DMS153 (cell line): Measurements from ENCODE around the gene CEP128.
A peak's percentile ranks its signal among the peaks of the same experiment; 100 is the strongest.

Experiments
- DNase-seq: peaks from one replicate; lab custom pipeline; 2025; lab: John Stamatoyannopoulos, UW

Gene CEP128

DNA sequence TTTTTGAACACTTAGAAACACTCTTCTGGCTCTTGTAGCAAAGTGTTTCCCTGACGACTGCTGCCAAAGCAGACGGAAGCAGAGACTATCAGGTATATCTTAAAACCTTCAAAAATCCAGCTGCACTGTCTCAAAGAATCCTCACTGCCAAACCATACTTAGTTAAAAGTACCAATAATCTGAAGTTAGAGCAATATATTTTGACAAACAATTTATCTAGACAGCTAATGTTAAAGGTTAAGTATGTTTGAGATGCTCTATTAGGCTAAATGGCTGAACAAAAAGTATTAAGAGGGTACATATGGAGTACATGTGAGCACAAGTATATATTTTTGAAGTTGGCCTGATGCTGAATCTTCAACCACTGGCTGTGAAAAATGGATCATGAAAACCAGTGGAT is 398.3 kb downstream of the CEP128 start:
- DNase-seq: no peak

DNA sequence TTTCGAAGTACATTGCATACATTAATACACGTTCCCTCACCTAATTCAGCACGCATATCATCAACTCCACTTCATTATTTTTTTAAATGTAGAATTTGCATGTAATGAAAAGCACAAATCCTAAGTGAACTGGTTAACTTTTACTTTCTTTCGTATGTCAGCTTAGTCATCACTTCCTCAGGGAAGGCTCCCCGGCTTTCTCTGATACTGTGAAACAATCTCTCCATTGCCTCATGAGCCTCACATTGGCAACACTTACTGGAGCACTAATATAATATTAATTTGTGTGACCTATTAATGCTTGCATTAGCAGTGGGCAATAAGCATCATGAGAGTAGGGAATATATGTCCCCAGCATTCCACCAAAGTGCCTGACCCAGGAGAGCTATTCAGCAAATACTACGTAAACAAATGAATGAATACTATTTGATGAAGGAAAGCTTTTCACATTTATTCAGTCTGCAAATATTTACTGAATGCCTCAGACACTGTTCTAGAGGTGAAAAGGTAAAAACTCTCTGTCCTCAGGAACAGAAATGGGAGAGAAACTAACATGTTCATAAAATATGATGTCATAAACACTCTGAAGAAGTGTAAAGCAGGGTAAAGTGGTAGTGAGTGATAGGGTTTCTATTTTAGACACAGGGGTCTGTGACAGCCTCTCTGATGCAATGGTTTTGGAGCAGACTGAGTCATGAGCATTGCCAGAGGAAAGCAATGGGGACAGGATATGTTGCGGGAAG is 402.7 kb downstream of the CEP128 start:
- DNase-seq: no peak

DNA sequence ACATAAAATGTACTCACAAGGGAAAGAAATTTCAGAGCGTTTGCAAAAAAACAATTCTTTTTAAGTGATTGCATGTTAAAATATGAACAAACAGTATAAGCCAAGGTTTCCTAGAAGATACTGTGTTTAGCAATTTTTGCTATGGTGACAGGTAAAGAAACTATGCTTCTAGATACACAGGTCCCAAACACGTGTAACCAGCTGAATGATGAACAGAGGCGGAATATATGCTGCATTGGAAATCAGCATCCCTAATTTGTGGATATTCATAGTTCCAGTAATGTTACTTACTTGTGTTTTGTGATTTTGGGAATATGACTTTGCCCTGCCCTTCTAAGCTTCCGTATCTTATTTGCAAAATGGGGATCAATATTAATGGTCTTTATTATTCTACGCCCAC is 403.9 kb downstream of the CEP128 start:
- DNase-seq: no peak

- DNase-seq: peak; percentile 8
Measured at GRCh38 chr14:80536456-80536855, 405.1 kb downstream of the CEP128 start.

GRCh38 chr14:80535171-80535570 is 406.4 kb downstream of the CEP128 start:
- DNase-seq: no peak

DNA sequence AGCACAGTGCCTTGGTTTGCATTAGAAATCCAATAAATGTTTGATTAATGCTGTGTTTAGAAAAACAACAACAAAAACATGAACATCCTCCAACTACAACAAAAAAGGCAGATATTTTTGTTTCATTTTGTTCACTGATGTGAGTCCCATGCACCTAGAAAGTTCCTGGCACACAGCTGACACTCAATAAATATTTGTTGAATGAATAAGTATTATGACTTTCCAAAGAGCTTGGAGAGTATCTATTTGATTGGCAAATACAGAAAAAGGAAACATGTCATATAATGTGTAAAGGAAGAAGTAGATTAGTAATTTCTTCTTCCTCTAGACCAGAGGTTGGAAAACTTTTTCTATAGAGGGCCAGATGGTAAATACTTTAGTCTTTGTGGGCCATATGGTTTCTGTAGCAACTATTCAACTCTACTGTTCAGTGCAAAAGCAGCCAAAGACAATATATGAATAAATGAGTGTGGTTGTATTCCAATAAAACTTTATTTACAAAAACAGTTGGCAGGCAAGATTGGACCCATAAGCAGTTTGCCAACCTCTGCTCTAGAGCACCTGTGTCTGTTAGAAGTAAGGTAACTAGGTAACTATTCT is 417.9 kb downstream of the CEP128 start:
- DNase-seq: no peak

DNA sequence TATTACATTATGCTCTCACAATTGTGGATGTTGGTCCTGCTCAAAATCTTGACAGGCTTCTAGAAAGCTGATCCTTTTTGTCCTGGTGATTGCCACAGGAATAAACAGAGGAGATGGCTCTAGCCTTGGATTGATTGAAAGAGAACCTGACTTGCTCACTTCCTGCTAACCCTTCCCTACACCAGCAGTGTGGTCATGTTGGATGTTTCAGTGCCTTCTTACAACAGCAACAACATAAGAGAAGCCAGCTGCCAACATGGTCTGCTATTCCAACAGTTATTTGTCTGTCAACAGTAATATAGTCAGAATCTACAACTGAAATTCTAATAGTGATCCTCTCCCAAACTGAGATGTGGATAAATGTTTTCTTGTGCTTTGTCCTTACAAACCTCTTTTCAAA is 418.6 kb downstream of the CEP128 start:
- peak; percentile 55 for DNase-seq

GRCh38 chr14:80522411-80522810 is 419.1 kb downstream of the CEP128 start:
- DNase-seq: no peak

DNA sequence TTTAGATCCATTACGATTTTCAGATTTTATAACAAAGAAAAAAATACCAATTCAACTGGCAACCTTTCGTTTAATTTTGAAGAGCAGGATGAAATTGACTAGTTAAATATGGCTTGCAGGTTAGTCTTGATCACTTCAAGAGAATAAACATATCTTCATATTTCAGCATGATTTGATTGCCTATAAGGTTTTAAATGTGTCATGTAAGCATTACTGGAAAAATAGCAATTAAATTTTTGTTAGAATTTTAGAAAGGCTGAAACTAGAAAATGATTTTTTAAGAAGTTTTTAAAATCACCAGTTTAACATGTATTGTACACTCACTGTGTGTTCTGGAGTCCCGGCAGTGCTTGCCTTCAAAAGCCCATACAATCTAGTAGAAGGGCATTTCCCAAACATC is 420.1 kb downstream of the CEP128 start:
- DNase-seq: no peak

GRCh38 chr14:80519002-80519401 is 422.5 kb downstream of the CEP128 start:
- no peak for DNase-seq

DNA sequence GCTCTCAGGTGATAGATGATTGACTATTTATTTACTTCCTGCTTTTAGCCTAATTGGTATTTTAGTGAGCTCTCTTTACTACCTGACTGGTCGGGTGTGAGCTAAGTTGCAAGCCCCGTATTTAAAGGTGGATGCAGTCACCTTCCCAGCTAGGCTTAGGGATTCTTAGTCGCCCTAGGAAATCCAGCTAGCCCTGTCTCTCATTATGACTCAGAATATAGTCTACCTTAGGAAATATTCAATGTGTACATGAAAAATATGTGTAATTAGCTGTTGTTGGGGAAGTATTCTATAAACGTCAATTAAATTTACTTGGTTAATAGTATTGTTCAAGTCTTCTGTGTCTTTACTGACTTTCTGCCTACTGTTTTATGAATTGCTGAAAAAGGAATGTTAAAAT is 423.4 kb downstream of the CEP128 start:
- DNase-seq: no peak

DNA sequence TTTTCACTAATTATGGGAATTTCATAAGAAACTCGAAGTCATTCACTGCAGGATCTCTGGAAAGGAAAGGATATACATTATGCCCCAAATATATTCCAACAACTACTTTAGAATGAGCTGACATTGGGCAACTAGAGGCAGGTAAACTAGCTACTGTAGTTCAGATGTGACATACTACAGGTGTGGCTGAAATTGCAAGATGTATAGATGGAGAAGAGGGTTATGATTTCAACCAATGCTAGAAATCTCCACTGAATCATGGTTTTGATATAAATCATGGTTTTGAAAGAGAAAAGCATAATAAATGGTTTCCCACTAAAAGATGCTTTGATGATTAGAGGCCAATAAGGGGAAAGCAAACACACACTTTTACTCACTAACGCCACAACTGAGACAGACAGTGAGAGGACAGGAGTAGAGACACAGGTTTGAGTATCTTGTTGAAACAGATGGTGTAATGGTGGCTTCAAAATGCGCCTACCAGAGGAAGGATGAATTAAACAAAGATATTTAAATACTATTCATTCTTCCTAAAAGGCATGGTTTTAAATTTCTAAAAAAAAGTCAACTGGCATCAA is 434.2 kb downstream of the CEP128 start:
- DNase-seq: no peak

GRCh38 chr14:80504781-80505180 is 436.8 kb downstream of the CEP128 start:
- no peak for DNase-seq

- no peak for DNase-seq
Measured at GRCh38 chr14:80498533-80498932, 443.0 kb downstream of the CEP128 start.

GRCh38 chr14:80496090-80496489 is 445.4 kb downstream of the CEP128 start:
- DNase-seq: no peak

GRCh38 chr14:80494769-80495168 is 446.8 kb downstream of the CEP128 start:
- no peak for DNase-seq

DNA sequence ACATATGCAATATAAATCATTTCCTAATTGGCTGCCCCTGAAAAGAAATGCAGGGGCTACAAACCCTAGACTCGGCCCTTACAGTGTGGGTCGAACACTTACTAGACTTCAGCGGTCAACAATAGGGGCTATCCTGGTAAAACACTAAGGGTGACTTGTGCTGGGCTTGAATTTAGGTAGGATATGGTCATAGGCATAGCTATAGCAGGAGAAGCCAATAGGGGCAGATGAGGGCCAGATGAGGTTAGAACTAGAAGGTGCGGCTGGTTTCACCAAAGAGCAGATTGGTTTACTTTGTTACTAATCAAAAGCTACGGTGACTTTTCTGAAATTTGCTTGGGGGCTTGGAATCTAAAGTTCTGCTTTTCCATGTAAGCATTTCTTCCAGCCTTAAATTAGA is 447.9 kb downstream of the CEP128 start:
- DNase-seq: no peak

DNA sequence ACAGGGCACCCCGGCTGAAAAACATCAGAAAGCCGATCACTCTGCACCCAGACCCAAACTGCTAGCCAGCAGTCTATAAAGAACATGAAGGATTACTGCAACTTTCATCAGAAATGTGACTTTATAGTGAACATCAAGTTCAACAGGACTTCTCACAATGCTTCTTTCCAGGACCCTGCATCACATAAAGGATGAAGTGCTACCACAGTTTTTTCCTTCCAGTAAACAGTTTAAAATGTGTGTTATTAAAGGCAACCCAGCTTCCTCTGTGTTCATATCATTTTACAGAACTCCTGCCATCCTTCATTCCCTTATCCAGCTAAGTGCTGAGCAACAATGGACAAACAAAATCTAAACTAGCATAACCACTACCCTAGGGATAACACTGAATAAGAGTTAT is 449.9 kb downstream of the CEP128 start:
- DNase-seq: no peak

- DNase-seq: peak; percentile 57
Measured at GRCh38 chr14:80491131-80491530, 450.4 kb downstream of the CEP128 start.

DNA sequence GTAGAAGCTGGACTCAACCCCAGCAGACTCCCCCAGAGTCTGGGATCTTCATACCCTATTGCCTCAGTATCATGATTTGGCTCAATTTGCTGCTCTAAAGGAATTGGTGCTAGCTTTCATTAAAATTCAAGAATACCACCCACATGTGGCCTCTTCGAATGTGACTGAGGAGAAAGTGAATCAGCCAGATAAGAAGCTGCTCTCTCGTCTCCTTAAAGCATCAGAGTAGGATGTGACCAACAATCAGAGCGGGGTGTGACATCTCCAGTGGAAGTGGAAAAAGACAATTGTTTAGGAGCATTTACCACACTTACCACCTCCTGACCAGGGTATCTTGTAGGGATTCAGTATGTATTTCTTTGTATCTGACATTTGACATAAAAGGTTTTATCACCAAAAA is 452.0 kb downstream of the CEP128 start:
- no peak for DNase-seq

DNA sequence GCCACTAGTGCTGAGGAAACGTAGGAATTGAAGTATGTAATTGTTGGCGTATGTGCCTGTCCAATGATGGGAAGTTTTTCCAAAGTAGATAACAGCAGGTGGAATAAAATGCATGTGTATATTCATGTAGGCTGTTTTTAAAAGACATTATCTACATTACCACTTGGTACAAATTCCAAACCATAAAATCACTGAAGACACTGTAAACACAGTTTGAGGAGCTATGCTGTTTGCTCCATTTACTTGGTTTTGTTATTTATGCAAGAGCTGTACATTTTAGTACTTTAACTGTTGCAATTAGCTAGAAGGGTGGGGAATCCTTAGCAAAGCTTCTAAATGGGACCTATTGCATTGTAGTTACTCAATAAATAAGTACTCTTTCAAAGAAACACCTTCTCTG is 455.8 kb downstream of the CEP128 start:
- DNase-seq: no peak

- no peak for DNase-seq
Measured at GRCh38 chr14:80483331-80483730, 458.2 kb downstream of the CEP128 start.

GRCh38 chr14:80477388-80478160 is 464.0 kb downstream of the CEP128 start:
- DNase-seq: no peak
